Vagina (tissue), 2 donors: Measurements from ENCODE around the gene USF2. TPM values are rescaled to one million over a fixed set of nuclear protein-coding genes. Genes with fewer than 3 reads are reported as not detected.

Experiments used
- DNase-seq, 2 donors: peaks; one replicate each; pipeline ENCODE4 v3.0.0-alpha.2; 2017; ENCODE audit errors: extremely low spot score in 2 of 2
- H3K27ac ChIP-seq: fragments of 200-600 bp; sonication (generic); one replicate; pipeline ENCODE4 v1.5.1; 2019
- H3K27me3 ChIP-seq: fragments of 200-600 bp; sonication (generic); one replicate; pipeline ENCODE4 v1.5.1; 2019
- H3K36me3 ChIP-seq, 2 donors: fragments of 200-600 bp; sonication (generic); one replicate each; pipeline ENCODE4 v1.5.1; 2017 to 2019
- H3K4me1 ChIP-seq: fragments of 200-600 bp; sonication (generic); one replicate; pipeline ENCODE4 v1.5.1; 2019
- H3K4me3 ChIP-seq, 2 donors: fragments of 200-600 bp; sonication (generic); 1 replicate in 1 of 2; 2 replicates in 1 of 2; pipeline ENCODE4 v1.5.1; 2016 to 2019
- H3K9me3 ChIP-seq: fragments of 200-600 bp; sonication (generic); one replicate; pipeline ENCODE4 v1.5.1; 2019
- POLR2A ChIP-seq, 2 donors: fragments of 450-650 bp; IDR thresholded peaks; one replicate each; pipeline ENCODE4 v1.6.1; 2017; ENCODE audit warnings: antibody characterized with exemption in 2 of 2, mild to moderate bottlenecking in 2 of 2, moderate library complexity in 2 of 2
- POLR2AphosphoS5 ChIP-seq, 2 donors: sonication (generic); formaldehyde crosslinking; IDR thresholded peaks; one replicate each; pipeline ENCODE4 v1.9.0; 2017; ENCODE audit warnings: antibody characterized with exemption in 2 of 2, mild to moderate bottlenecking in 2 of 2, low read depth in 1 of 2; ENCODE audit not compliant: insufficient read depth in 1 of 2
- intact Hi-C: fragments of 100-400 bp; cut with DNase I; formaldehyde crosslinking; loops from one replicate; pipeline ENCODE4 v1.15.1; 2023
- total RNA-seq: library from RNA; depleted of rRNA; stranded (reverse); fragments of >200 nt; gene quantifications from one replicate; pipeline ENCODE4 v1.2.3, GENCODE V29; 2016
- TF ChIP-seq, protein P1 (sequence below), 3 experiments: fragments of 450-650 bp in 2 of 3; fragments of 200-600 bp in 1 of 3; sonication (generic) in 1 of 3; IDR thresholded peaks; one replicate each; pipeline ENCODE4 v1.5.1; 2017 to 2019; ENCODE audit warnings: antibody characterized with exemption in 3 of 3, mild to moderate bottlenecking in 2 of 3, moderate library complexity in 2 of 3

Gene USF2
- total RNA-seq, 1 donor from 2014 or later: 95.5 TPM

DNA sequence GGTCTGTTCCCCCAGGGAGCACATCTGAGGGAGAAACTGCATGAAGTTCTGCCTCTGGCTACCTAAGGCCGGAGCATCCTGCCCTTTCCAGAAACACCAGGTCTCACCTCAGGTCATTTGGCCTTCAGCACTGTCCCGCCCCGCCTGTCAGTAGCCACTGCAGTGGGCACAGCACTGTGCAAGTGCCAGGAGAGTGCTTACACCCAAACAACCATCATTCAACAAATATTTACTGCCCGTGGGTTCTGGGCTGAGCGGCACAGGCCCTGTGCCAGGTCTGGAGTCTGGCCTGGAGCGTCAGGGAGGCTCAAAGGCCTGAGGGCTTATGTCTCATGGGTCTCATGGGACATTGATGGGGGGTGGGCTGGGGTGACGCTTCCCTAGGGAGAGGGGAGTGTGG, 2.8 kb downstream of the USF2 start:
- intact Hi-C loops: loop anchor here (10.0 kb wide), 1 partner anchor 207 kb away; no protein-coding TSS in a partner anchor
- TF ChIP-seq POLR2A (IDR thresholded peaks at IDR 0.05) (no peak), POLR2AphosphoS5 (IDR thresholded peaks at IDR 0.05; ENCODE audit: insufficient read depth in 1 of 2, low read depth in 1 of 2) (no peak)
- TF ChIP-seq, protein P1, sequence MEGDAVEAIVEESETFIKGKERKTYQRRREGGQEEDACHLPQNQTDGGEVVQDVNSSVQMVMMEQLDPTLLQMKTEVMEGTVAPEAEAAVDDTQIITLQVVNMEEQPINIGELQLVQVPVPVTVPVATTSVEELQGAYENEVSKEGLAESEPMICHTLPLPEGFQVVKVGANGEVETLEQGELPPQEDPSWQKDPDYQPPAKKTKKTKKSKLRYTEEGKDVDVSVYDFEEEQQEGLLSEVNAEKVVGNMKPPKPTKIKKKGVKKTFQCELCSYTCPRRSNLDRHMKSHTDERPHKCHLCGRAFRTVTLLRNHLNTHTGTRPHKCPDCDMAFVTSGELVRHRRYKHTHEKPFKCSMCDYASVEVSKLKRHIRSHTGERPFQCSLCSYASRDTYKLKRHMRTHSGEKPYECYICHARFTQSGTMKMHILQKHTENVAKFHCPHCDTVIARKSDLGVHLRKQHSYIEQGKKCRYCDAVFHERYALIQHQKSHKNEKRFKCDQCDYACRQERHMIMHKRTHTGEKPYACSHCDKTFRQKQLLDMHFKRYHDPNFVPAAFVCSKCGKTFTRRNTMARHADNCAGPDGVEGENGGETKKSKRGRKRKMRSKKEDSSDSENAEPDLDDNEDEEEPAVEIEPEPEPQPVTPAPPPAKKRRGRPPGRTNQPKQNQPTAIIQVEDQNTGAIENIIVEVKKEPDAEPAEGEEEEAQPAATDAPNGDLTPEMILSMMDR (IDR thresholded peaks at IDR 0.05): no peak
- Histone ChIP-seq H3K27me3 (no peaks in the 10 kb centered on the region), H3K4me1 (peaks cover 35% of the 10 kb centered on the region), H3K9me3 (no peaks in the 10 kb centered on the region), H3K27ac (no peak overlapping the region), H3K4me3 (no peak overlapping the region), H3K36me3 (peaks cover 8 to 59% of the 10 kb centered on the region in 2 donors)
- DNase-seq: no peak

DNA sequence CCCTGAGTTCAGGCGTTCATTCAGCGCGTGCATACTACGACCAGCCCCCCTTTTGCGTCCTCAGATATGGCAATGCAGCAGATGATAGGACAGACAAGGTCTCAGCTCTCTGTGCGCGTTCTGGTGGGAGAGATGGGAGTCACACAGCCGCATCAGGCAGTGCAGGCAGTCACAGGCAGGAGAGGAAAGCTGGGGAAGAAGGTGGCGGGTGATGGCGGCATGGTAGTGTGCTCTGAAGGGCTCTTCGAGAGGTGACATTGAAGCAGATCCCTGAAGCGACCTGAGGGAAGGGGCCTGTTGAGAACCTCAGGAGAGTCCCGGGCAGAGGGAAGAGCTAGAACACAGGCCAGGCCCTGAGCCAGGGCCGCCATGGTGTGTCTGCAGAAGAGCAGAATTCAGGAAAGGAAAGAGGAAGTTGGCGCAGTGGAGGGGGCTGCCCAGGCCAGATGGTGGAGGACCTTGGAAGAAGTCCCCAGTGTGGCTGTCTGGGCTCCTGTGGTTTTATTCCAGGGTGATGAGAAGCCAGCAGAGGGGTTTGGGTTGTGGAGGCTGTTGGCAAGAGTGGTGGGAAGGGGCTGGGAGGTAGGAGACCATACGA, 3.5 kb downstream of the USF2 start:
- no peak for DNase-seq
- intact Hi-C loops: loop anchor here (10.0 kb wide), 1 partner anchor 207 kb away; no protein-coding TSS in a partner anchor
- peaks cover 8 to 66% of the 10 kb centered on the region in 2 donors for H3K36me3 ChIP-seq
- no peaks in the 10 kb centered on the region for H3K27me3 ChIP-seq
- no peak overlapping the region for H3K27ac ChIP-seq
- H3K9me3 ChIP-seq: no peaks in the 10 kb centered on the region
- peaks cover 28% of the 10 kb centered on the region for H3K4me1 ChIP-seq
- TF ChIP-seq POLR2AphosphoS5 (IDR thresholded peaks at IDR 0.05; ENCODE audit: insufficient read depth in 1 of 2, low read depth in 1 of 2) (no peak), POLR2A (IDR thresholded peaks at IDR 0.05) (no peak)
- TF ChIP-seq, protein P1 (IDR thresholded peaks at IDR 0.05): no peak
- no peak overlapping the region for H3K4me3 ChIP-seq

DNA sequence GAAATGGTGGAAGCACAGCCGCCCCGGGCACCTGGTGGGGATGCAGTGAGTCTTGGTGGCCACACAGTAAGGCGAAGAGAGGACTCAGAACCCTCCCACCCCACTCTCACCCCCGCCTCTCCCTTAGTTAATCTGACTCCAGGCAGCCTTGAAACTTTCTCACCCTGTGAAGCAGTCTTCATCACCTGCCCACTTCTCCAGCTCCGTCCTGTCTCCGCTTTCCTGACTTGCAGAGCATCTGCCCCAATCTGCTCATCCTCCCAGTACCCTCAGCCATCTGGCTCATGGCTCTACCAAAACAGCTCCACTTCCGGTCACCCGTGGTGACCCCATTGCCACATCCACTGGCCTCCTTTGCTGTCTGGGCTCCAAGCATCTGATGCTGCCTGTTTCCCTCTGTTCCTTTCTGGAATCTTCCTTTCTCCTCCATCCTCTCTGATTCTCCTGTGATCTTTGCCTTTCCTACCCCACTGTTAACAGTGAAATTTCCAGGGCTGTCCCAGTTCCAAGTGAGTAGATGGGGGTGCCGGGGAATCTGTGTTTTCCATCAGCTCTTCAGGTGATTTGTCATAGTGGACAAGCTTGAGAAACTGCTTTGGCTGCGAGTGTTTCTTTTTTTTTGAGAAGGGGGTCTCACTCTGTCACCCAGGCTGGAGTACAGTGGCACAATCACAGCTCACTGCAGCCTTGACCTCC, 4.3 kb downstream of the USF2 start:
- Histone ChIP-seq H3K36me3 (peaks cover 8 to 75% of the 10 kb centered on the region in 2 donors), H3K27me3 (no peaks in the 10 kb centered on the region), H3K4me1 (peaks cover 27% of the 10 kb centered on the region), H3K27ac (no peak overlapping the region), H3K9me3 (no peaks in the 10 kb centered on the region), H3K4me3 (no peak overlapping the region)
- intact Hi-C loops: loop anchor here (10.0 kb wide), 1 partner anchor 208 kb away; no protein-coding TSS in a partner anchor
- no peak for DNase-seq
- TF ChIP-seq POLR2AphosphoS5 (IDR thresholded peaks at IDR 0.05; ENCODE audit: insufficient read depth in 1 of 2, low read depth in 1 of 2) (no peak), POLR2A (IDR thresholded peaks at IDR 0.05) (no peak)
- TF ChIP-seq, protein P1 (IDR thresholded peaks at IDR 0.05): no peak

DNA sequence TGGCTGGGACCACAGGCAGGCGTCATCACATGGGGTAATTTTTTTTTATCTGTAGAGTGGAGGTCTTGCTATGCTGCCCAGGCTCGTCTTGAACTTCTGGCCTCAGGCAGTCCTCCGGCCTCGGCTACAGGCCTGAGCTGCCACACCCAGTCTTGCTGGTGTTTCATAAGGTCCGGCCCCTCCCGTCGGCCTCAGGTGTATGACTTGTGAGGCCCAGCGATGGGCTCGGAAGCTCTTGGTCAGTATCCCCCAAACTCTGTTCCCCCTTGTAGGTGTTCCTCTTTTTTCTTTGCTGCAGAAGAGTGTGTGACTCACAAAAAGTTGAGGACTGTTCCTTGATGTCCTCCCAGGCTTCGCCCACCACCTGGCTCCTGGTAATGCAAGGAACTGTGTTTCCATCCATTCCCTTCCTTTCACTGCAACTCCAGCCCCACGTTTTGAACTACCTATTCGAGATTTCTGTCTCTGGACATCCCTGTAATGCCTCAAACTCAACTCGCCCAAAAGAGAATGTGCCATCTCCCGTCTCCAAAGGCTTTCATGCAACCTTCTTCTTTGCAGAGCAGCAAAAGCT, 5.0 kb downstream of the USF2 start:
- Histone ChIP-seq H3K4me1 (peaks cover 27% of the 10 kb centered on the region), H3K36me3 (peaks cover 8 to 78% of the 10 kb centered on the region in 2 donors), H3K27ac (no peak overlapping the region), H3K4me3 (no peak overlapping the region), H3K27me3 (no peaks in the 10 kb centered on the region), H3K9me3 (no peaks in the 10 kb centered on the region)
- no peak for DNase-seq
- TF ChIP-seq POLR2A (IDR thresholded peaks at IDR 0.05) (no peak), POLR2AphosphoS5 (IDR thresholded peaks at IDR 0.05; ENCODE audit: insufficient read depth in 1 of 2, low read depth in 1 of 2) (no peak)
- TF ChIP-seq, protein P1 (IDR thresholded peaks at IDR 0.05): no peak
- intact Hi-C loops: loop anchor here (10.0 kb wide), 1 partner anchor 209 kb away; no protein-coding TSS in a partner anchor
